ENCODE data around the gene PARK7.
"Not testable (repeated sequence)": the region's sequence is repeated elsewhere in the genome, so short reads cannot be mapped to it uniquely, and the experiment has no call there.

PARK7 gene

DNA sequence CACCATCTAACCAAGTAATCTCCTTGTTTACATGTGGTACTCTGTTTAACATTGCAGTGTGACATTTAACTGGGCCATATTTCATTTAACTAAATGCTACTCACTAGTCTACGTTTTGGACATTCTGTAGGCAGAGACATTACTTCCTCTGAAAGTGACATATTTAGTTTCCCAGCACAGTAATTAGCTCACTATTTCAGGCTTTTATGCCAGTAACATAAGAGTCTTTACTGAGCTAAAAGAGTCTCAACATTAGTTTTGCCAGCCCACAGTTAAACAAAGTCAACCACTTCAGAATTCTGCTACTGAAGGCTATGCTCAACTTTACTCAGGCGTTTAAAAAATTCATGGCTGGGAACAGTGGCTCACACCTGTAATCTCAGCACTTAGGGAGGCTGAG, 18.3 kb upstream of the PARK7 start:
- TF ChIP-seq, protein P1, sequence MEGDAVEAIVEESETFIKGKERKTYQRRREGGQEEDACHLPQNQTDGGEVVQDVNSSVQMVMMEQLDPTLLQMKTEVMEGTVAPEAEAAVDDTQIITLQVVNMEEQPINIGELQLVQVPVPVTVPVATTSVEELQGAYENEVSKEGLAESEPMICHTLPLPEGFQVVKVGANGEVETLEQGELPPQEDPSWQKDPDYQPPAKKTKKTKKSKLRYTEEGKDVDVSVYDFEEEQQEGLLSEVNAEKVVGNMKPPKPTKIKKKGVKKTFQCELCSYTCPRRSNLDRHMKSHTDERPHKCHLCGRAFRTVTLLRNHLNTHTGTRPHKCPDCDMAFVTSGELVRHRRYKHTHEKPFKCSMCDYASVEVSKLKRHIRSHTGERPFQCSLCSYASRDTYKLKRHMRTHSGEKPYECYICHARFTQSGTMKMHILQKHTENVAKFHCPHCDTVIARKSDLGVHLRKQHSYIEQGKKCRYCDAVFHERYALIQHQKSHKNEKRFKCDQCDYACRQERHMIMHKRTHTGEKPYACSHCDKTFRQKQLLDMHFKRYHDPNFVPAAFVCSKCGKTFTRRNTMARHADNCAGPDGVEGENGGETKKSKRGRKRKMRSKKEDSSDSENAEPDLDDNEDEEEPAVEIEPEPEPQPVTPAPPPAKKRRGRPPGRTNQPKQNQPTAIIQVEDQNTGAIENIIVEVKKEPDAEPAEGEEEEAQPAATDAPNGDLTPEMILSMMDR (conservative IDR thresholded peaks at IDR 0.05; ENCODE audit: low read depth, low read length) = no peak
- no peak for DNase-seq (ENCODE audit: low read depth)
- no peak overlapping the region for H3K4me3 ChIP-seq (ENCODE audit: low read depth, low read length)

DNA sequence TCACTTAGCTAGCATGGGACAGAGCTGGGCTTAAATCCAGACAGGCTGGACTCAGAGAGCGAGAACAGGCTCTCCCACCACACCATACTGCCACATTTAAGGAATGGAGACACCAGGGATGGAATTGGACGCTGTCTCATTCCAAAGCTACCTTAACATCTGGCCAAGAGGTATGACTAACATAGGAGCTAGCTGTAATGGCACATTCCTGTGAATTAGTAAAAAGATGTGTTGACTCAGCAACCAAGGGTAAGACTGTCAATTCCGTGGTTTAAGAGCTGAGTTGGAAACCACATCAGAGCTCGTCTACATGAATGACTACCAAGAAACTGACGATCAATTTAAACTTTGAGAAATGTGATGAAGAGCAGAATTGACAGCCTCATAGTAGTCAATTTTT, 12.6 kb upstream of the PARK7 start:
- peak; percentile 71 for DNase-seq (ENCODE audit: low read depth)
- H3K4me3 ChIP-seq (ENCODE audit: low read depth, low read length) = no peak overlapping the region
- TF ChIP-seq, protein P1 (conservative IDR thresholded peaks at IDR 0.05; ENCODE audit: low read depth, low read length) = no peak

DNA sequence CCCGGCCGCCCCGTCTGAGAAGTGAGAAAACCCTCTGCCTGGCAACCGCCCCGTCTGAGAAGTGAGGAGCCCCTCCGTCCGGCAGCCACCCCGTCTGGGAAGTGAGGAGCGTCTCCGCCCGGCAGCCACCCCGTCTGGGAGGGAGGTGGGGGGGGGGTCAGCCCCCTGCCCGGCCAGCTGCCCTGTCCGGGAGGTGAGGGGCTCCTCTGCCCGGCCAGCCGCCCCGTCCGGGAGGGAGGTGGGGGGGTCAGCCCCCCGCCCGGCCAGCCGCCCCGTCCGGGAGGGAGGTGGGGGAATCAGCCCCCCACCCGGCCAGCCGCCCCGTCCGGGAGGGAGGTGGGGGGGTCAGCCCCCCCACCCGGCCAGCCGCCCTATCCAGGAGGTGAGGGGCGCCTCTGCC, 8.7 kb upstream of the PARK7 start:
- not testable (repeated sequence) for DNase-seq (ENCODE audit: low read depth); H3K4me3 ChIP-seq (ENCODE audit: low read depth, low read length)

DNA sequence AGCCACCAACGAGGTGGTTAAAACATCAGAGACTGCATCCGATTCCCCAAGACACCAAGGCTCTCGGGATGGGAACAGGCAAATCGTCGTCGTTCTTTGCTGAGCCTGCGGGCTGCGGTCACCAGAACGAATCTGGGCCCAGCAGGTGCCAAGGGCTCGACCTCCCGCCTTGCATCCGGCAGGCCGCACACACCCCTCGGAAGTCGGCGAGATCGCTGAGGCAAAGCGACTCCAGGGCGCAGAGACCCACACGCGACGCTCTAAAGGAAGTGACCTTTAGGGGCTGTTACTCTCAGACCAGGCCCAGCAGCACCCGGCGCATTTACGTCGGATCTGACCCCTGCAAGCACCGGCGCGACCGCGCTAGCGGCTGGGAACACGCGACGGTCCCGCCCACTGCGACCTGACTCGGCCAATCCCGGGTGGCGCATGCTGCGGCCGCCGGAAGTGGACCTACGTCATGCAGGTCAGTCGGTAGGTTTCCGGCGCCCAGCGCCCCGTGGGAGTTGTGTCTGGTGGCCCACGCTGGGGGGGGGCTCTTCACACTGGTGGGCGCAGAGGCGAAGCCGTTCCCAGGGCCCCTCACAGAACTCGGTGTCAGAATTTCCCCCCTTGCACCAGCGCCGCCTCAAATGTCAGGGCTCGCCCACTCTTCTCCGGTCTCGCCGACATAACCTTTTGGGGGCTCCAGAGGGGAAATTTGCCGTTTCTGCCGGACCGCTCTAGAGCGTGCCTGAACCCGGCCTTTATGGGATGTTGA, 7.5 kb upstream of the PARK7 start:
- peak overlapping the region; percentile 61 for H3K4me3 ChIP-seq (ENCODE audit: low read depth, low read length)
- peak; percentile 93 for DNase-seq (ENCODE audit: low read depth)
- TF ChIP-seq, protein P1 (conservative IDR thresholded peaks at IDR 0.05; ENCODE audit: low read depth, low read length) = no peak

DNA sequence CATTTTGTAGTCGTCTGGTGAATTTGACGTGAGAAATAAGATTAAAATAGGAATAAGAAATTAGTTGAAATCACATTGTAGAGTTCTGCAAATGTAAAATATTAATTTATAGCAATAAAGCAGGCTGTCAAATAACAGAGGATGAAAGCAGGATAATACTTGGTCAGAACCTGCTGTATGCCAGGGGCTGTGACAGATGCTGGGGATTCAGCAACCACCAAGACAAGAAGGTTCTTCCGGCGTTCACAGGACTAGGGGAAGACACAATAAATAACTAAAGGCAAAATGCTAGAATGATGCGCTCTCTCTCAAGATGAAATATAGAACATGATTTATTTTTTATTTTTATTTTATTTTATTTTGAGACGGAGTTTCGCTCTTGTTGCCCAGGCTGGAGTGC, 6.8 kb upstream of the PARK7 start:
- H3K4me3 ChIP-seq (ENCODE audit: low read depth, low read length) = peak overlapping the region; percentile 61
- no peak for DNase-seq (ENCODE audit: low read depth)
- TF ChIP-seq, protein P1 (conservative IDR thresholded peaks at IDR 0.05; ENCODE audit: low read depth, low read length) = no peak

DNA sequence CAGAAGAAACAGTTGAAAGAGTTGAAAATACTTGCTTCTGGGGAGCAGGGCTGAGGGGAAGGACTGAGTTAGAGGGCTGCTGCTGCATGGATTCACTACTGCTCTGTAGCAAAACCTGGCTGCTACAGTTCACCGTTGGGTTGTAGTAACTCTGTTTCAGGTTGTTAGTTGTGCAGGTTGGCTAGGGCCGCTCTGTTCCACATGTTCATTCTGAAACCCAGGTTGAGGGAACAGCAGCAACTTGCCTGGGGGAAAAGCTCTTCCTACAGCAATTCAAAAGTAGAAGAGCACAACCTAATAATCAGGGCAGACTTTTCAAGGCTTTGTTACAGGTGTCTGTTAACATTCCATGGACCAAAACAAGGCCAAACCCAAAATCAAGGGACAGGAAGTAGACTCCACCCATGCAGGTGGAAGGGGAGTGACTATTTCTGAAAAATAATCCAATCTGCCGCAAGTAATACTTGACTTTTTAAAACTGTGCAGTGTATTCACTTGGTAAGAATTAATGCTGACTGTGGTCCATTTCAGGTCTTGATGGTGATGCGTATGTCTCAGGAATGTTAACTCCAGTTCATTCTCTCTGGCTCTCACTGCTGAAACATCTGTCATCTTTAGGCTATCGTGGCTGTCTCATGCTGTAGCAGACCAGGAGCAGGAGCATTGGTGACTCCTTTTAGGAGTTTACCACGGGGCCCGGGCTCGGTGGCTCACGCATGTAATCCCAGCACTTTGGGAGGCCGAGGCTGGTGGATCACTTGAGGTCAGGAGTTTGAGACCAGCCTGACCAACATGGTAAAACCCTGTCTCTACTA, 5.1 kb upstream of the PARK7 start:
- peak; percentile 46 for DNase-seq (ENCODE audit: low read depth)

DNA sequence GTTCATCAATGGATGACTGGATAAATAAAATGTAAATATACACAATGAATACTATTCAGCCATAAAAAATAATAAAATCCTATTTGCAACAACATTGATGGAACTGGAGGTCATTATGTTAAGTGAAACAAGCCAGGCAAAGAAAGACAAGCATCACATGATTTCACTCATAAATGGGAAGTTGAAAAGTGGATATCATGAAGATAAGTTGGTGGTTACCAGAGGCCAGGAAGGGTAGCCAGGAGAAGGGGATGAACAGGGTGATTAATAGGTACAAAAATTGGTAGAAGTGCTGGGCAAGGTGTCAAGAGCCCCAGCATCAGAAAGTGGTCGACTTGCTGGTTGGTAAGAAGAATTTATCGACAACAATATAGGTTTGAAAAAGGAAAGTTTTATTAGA, 1.3 kb upstream of the PARK7 start:
- TF ChIP-seq, protein P1 (conservative IDR thresholded peaks at IDR 0.05; ENCODE audit: low read depth, low read length) = no peak
- no peak overlapping the region for H3K4me3 ChIP-seq (ENCODE audit: low read depth, low read length)
- no peak for DNase-seq (ENCODE audit: low read depth)

More for the DNA sequence above, 5.1 kb upstream of the PARK7 start:
- H3K4me3 ChIP-seq (ENCODE audit: low read depth, low read length) = no peak overlapping the region
- TF ChIP-seq, protein P1 (conservative IDR thresholded peaks at IDR 0.05; ENCODE audit: low read depth, low read length) = no peak

Data from choroid plexus epithelial cell (primary cell).